ENCODE results near the gene NRXN3. TPM values are rescaled to one million over a fixed set of nuclear protein-coding genes. Genes with fewer than 3 reads are reported as not detected.

The NRXN3 gene
- total RNA-seq, result 1 to 10 TPM in 1 of 2 donors, under 1 TPM in 1; 0.33 to 1.2 TPM
- polyA plus RNA-seq, result under 1 TPM; 0.07 to 0.13 TPM

GRCh38 chr14:78170203-78170602 lies at the start of gene NRXN3:
NRXN3 (plus strand) TSS chr14:78170373; CDS start chr14:78243094, 72,721 bp downstream.
- Histone ChIP-seq H3K27me3 (ENCODE audit: control insufficient read depth in 4 of 4, insufficient read depth in 4 of 4, low read length in 3 of 4) (peaks cover 0 to 5% (median 2%) of the 10 kb centered on the region in 4 donors), H3K9me3 (ENCODE audit: control insufficient read depth in 4 of 4, low read length in 3 of 4) (no peaks in the 10 kb centered on the region), H3K4me1 (ENCODE audit: control insufficient read depth in 4 of 4, insufficient read depth in 4 of 4, low read length in 3 of 4) (no peaks in the 10 kb centered on the region), H3K9ac (ENCODE audit: low read depth in 1 of 2, low read length in 2 of 2) (no peak within 1 kb of the TSS), H3K4me3 (ENCODE audit: low read depth in 1 of 3, low read length in 3 of 3) (no peak within 1 kb of the TSS), H3K36me3 (ENCODE audit: control insufficient read depth in 4 of 4, insufficient read depth in 3 of 4, low read depth in 1 of 4, low read length in 3 of 4) (no peaks in the 10 kb centered on the region), H3K27ac (ENCODE audit: low read depth in 1 of 2, low read length in 2 of 2) (no peak within 1 kb of the TSS)
- no peak for TF ChIP-seq HNF4A (conservative IDR thresholded peaks at IDR 0.05)
- no peak for TF ChIP-seq RAD21 (IDR thresholded peaks at IDR 0.05)
- no peak for TF ChIP-seq GABPA (IDR thresholded peaks at IDR 0.05 in 1 of 2, conservative IDR thresholded peaks at IDR 0.05 in 1 of 2)
- no peak for TF ChIP-seq HNF4G (IDR thresholded peaks at IDR 0.05)
- TF ChIP-seq CTCF (IDR thresholded peaks at IDR 0.05; ENCODE audit: low read depth, low read length, missing input control), result no peak
- TF ChIP-seq FOXA2 (IDR thresholded peaks at IDR 0.05), result no peak
- no peak for TF ChIP-seq RXRA (IDR thresholded peaks at IDR 0.05)
- TF ChIP-seq JUND (IDR thresholded peaks at IDR 0.05), result no peak
- TF ChIP-seq, protein P1, sequence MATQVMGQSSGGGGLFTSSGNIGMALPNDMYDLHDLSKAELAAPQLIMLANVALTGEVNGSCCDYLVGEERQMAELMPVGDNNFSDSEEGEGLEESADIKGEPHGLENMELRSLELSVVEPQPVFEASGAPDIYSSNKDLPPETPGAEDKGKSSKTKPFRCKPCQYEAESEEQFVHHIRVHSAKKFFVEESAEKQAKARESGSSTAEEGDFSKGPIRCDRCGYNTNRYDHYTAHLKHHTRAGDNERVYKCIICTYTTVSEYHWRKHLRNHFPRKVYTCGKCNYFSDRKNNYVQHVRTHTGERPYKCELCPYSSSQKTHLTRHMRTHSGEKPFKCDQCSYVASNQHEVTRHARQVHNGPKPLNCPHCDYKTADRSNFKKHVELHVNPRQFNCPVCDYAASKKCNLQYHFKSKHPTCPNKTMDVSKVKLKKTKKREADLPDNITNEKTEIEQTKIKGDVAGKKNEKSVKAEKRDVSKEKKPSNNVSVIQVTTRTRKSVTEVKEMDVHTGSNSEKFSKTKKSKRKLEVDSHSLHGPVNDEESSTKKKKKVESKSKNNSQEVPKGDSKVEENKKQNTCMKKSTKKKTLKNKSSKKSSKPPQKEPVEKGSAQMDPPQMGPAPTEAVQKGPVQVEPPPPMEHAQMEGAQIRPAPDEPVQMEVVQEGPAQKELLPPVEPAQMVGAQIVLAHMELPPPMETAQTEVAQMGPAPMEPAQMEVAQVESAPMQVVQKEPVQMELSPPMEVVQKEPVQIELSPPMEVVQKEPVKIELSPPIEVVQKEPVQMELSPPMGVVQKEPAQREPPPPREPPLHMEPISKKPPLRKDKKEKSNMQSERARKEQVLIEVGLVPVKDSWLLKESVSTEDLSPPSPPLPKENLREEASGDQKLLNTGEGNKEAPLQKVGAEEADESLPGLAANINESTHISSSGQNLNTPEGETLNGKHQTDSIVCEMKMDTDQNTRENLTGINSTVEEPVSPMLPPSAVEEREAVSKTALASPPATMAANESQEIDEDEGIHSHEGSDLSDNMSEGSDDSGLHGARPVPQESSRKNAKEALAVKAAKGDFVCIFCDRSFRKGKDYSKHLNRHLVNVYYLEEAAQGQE (IDR thresholded peaks at IDR 0.05), result no peak
- TF ChIP-seq ATF3 (IDR thresholded peaks at IDR 0.05), result no peak
- no peak for TF ChIP-seq YY1 (IDR thresholded peaks at IDR 0.05)
- TF ChIP-seq ZBTB33 (IDR thresholded peaks at IDR 0.05), result no peak
- TF ChIP-seq EGR1 (IDR thresholded peaks at IDR 0.05; ENCODE audit: low read depth in 2 of 2), result no peak
- TF ChIP-seq SP1 (IDR thresholded peaks at IDR 0.05), result no peak
- TF ChIP-seq MAX (IDR thresholded peaks at IDR 0.05), result no peak
- WGBS, result 4% methylated on average over 7 of the region's 7 CpGs
- DNase-seq (ENCODE audit: low spot score), result no peak

- Histone ChIP-seq H3K27ac (ENCODE audit: low read depth in 1 of 2, low read length in 2 of 2) (no peak overlapping the region), H3K36me3 (ENCODE audit: control insufficient read depth in 4 of 4, insufficient read depth in 3 of 4, low read depth in 1 of 4, low read length in 3 of 4) (no peaks in the 10 kb centered on the region), H3K27me3 (ENCODE audit: control insufficient read depth in 4 of 4, insufficient read depth in 4 of 4, low read length in 3 of 4) (peaks cover 0 to 3% (median 0%) of the 10 kb centered on the region in 4 donors), H3K9ac (ENCODE audit: low read depth in 1 of 2, low read length in 2 of 2) (no peak overlapping the region), H3K4me3 (ENCODE audit: low read depth in 1 of 3, low read length in 3 of 3) (no peak overlapping the region), H3K4me1 (ENCODE audit: control insufficient read depth in 4 of 4, insufficient read depth in 4 of 4, low read length in 3 of 4) (no peaks in the 10 kb centered on the region), H3K9me3 (ENCODE audit: control insufficient read depth in 4 of 4, low read length in 3 of 4) (peaks cover 0 to 1% (median 0%) of the 10 kb centered on the region in 4 donors)
- DNase-seq (ENCODE audit: low spot score), result no peak
- WGBS, result 63% methylated on average over 5 of the region's 5 CpGs
- TF ChIP-seq, protein P1 (IDR thresholded peaks at IDR 0.05), result no peak
- TF ChIP-seq JUND (IDR thresholded peaks at IDR 0.05) (no peak), ZBTB33 (IDR thresholded peaks at IDR 0.05) (no peak), EGR1 (IDR thresholded peaks at IDR 0.05; ENCODE audit: low read depth in 2 of 2) (no peak), YY1 (IDR thresholded peaks at IDR 0.05) (no peak), HNF4A (conservative IDR thresholded peaks at IDR 0.05) (no peak)
Measured at GRCh38 chr14:78122436-78122835, 47.7 kb upstream of the NRXN3 start.
